Suprapubic skin (tissue), 3 donors: ENCODE measurements around the gene SLC16A10.

Experiments
- EP300 ChIP-seq: sonication (generic); formaldehyde crosslinking; IDR thresholded peaks from one replicate; pipeline ENCODE4 v1.6.1; 2017; ENCODE audit warnings: antibody characterized with exemption
- TF ChIP-seq, protein P1 (sequence below), 2 donors: fragments of 200-600 bp in 1 of 2; fragments of 450-650 bp in 1 of 2; sonication (generic) in 1 of 2; IDR thresholded peaks; one replicate each; pipeline ENCODE4 v1.5.1; 2016 to 2019; ENCODE audit warnings: antibody characterized with exemption in 2 of 2, mild to moderate bottlenecking in 1 of 2, moderate library complexity in 1 of 2

DNA sequence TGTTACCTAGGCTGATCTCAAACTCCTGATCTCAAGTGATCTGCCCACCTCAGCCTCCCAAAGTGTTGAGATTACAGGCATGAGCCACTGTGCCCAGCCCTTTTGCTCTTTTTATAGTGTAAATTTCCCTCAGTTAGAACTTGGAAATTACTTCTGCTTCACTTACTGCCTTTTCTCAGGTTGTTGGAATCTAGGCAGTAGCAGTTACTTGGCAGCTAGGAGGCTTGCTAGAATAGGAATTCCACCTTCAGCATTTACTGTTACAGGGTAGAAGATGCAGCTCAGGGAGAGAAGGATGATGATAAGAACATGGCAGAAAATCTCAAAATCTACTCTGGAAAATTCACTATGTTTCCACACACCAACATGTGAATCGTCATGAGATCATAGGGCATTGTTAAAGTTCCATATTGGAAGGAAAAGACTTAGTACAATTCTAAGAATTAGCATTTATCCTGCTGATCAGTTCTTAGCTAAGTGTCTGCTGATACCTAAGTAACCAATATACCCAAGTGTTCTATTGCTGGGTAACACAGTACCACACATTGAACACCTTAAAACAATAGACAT, 182.2 kb downstream of the SLC16A10 start:
- TF ChIP-seq, protein P1, sequence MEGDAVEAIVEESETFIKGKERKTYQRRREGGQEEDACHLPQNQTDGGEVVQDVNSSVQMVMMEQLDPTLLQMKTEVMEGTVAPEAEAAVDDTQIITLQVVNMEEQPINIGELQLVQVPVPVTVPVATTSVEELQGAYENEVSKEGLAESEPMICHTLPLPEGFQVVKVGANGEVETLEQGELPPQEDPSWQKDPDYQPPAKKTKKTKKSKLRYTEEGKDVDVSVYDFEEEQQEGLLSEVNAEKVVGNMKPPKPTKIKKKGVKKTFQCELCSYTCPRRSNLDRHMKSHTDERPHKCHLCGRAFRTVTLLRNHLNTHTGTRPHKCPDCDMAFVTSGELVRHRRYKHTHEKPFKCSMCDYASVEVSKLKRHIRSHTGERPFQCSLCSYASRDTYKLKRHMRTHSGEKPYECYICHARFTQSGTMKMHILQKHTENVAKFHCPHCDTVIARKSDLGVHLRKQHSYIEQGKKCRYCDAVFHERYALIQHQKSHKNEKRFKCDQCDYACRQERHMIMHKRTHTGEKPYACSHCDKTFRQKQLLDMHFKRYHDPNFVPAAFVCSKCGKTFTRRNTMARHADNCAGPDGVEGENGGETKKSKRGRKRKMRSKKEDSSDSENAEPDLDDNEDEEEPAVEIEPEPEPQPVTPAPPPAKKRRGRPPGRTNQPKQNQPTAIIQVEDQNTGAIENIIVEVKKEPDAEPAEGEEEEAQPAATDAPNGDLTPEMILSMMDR (IDR thresholded peaks at IDR 0.05) = no peak
- TF ChIP-seq EP300 = no peak
